Keratinocyte (primary cell): ENCODE data around the gene MAST2.

ENCODE experiments used
- EZH2 ChIP-seq: IDR thresholded peaks from one replicate; pipeline ENCODE4 v1.6.1; 2012; ENCODE audit warnings: inconsistent platforms, mild to moderate bottlenecking, low read length, moderate library complexity
- TF ChIP-seq, protein P1 (sequence below), 3 experiments: IDR thresholded peaks in 1 of 3; conservative IDR thresholded peaks in 1 of 3; optimal IDR thresholded peaks in 1 of 3; 2 replicates in 2 of 3; 3 replicates in 1 of 3; pipeline versions ENCODE3 to v1.5.1; 2011; ENCODE audit warnings: low read length in 3 of 3, mild to moderate bottlenecking in 3 of 3, moderate library complexity in 2 of 3, control low read depth in 1 of 3, inconsistent platforms in 1 of 3; ENCODE audit not compliant: insufficient read depth in 2 of 3; ENCODE audit errors: extremely low read depth in 1 of 3

DNA sequence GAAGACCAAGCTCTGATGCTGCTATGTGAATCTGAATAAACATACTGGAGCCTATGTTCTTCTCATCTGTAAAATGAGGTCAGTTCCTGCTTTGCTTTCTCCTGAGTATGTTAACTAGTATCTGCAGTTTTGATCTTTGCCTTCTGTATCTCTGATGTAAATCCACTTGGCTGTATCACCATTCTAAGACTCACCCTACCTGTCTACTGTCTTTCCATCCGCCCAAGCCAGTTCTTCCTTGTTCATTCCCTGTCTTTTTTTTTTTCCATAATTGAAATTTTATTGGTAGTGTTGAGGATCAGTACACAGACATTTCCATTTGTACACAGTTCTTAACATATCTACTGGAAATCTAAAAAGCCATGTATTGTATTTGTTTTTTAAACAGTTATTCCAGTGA lies 31.3 kb downstream of the MAST2 start:
- TF ChIP-seq EZH2 = no peak
- TF ChIP-seq, protein P1, sequence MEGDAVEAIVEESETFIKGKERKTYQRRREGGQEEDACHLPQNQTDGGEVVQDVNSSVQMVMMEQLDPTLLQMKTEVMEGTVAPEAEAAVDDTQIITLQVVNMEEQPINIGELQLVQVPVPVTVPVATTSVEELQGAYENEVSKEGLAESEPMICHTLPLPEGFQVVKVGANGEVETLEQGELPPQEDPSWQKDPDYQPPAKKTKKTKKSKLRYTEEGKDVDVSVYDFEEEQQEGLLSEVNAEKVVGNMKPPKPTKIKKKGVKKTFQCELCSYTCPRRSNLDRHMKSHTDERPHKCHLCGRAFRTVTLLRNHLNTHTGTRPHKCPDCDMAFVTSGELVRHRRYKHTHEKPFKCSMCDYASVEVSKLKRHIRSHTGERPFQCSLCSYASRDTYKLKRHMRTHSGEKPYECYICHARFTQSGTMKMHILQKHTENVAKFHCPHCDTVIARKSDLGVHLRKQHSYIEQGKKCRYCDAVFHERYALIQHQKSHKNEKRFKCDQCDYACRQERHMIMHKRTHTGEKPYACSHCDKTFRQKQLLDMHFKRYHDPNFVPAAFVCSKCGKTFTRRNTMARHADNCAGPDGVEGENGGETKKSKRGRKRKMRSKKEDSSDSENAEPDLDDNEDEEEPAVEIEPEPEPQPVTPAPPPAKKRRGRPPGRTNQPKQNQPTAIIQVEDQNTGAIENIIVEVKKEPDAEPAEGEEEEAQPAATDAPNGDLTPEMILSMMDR (optimal IDR thresholded peaks at IDR 0.05 in 1 of 3, IDR thresholded peaks at IDR 0.05 in 1 of 3, conservative IDR thresholded peaks at IDR 0.05 in 1 of 3; ENCODE audit: extremely low read depth in 1 of 3, insufficient read depth in 2 of 3, low read length in 3 of 3) = no peak
